LoVo (cell line): ENCODE measurements around the gene LRRC8D.

Experiments
- DNase-seq: peaks from one replicate; pipeline ENCODE4 v3.0.0-alpha.2; 2016; ENCODE audit warnings: low spot score

The LRRC8D gene

GRCh38 chr1:89896105-89896942 lies 75.5 kb downstream of the LRRC8D start:
- no peak for DNase-seq

DNA sequence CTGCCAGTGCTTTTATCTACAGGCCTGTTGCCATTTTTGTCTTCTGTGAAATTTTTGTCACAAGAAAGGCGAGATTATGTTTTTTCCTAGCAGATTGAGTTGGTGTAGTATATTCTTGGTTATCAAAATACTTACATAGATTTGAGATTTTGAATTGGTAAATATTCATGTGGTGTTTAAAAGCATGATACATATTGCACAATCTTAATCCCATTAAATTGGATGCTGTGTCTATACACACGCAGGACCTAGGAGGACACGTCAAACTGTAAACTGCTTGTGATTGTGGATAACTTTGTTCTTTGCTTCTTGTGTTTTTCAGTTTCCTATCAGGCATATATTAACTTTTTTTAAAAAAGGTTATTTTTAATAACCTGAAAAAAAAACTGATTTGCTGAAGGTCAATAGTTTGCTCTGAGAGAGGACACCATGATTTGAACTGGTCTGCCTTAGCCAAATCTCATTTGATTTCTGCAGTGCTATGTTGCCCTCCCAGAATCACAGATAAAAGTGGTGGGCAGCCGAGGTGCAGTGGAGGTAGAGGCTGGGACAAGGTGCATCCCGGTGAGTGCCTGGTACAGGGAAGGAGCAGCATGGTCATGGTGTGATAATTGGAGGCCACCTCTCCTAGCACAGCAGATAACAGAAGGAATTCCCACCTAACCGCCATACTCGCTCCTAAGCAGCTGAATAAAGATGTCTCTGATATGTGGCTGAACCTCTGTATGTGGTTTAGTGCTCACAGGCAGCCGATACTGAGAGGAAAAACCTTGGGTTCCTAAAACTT lies 76.7 kb downstream of the LRRC8D start:
- DNase-seq, result no peak

DNA sequence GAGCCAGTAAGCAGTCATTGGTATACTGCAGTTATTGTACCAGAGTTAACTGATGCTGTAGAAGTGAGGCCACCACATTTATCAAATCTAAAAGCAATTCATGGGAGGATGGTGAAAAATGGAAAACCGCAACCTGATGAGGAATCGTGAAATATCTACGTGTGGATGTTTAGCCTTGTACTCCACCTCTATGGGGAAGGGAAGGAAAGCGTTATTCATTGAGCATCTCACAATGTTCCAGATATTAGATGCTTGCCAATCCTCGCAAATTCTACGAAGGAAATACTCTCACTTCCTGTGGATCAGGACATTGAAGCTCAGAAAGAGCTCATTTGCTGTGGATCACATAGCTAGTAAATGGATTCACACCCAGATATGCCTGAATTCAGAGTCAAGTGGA lies 77.3 kb downstream of the LRRC8D start:
- no peak for DNase-seq

- DNase-seq, result no peak
Measured at GRCh38 chr1:89898695-89899470, 78.1 kb downstream of the LRRC8D start.

DNA sequence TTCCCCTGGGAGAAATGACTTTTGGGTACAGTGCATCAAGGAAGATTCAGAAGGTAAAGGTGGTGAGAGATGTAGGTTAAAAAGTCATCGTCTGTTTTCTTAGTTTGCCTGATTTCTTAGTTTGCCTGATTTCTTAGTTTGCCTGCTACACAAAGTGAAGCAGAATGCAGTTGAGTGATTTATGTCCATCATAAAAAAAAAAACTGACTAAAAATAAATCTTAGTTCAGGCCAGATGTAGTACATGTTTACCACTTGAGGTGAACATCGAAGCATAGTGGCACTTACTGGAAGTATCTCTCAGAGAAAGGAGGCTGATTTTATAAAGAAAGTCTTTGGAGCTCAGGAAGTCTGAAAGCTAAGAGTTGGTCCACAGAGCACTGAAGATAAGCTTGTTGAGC lies 79.5 kb downstream of the LRRC8D start:
- no peak for DNase-seq

DNA sequence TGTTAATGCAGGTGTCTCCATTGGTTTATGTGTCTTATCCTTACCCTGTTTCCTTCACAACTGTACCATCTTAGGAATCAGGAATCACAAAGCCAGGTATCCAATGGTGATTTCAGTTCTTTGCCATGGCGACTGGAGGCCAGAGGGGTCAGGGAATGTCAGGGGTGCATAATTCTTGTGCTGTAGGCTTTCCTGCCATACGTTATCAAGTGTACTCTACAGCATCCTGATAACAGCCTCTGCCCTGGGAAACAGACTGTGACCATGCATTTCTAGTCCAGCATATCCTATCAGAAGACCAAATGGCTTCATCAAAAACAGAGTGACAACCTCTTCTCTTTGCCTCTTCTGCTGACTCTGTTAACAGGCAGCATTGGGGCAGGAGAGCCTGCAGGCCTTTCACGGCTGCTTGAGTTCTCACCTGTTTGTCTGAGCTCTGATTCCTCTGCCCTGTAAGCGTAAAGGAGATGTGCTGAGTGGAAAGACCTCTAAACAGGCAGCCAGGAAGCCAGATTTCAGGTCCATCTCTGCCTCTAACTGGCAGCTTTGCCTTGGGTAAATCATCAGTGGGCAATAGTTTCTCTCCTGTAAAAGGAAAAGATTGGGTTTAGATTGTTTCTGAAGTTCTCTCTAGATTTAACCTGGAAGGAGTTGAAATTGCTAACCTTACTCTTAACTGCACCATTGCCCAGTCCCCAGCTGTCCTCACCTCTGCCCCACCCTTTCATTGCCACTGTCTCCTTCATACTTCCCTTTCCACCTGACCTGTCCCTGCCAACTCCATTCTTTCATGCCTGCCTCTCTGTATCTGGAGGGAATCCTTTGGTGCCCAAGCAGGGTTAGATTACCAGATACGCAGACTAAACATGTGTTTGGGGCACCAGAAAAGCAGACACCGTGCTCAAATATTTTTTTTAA lies 80.2 kb downstream of the LRRC8D start:
- DNase-seq, result no peak

GRCh38 chr1:89901957-89902669 lies 81.3 kb downstream of the LRRC8D start:
- DNase-seq, result no peak

DNA sequence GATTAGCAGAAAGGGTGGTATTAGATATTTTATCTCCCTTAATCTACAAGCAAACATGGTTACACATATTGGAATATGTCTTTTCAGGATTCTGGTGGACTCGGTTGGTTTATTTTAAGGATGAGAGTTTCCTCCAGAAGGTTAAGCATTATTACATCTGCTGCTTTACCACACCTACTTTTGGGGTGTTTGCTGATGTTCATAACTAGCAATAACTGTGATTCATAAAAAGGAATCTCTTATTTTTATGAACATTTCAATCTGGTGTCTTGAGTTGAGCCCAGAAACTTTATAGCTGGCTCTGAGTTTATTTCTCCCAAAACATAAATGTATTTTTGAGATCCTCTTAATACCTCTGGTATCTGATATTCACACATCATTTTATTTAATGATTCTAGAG lies 82.7 kb downstream of the LRRC8D start:
- DNase-seq, result no peak

GRCh38 chr1:89904219-89904980 lies 83.6 kb downstream of the LRRC8D start:
- DNase-seq, result no peak

GRCh38 chr1:89905395-89906058 lies 84.7 kb downstream of the LRRC8D start:
- DNase-seq, result no peak

GRCh38 chr1:89906088-89906487 lies 85.3 kb downstream of the LRRC8D start:
- no peak for DNase-seq

DNA sequence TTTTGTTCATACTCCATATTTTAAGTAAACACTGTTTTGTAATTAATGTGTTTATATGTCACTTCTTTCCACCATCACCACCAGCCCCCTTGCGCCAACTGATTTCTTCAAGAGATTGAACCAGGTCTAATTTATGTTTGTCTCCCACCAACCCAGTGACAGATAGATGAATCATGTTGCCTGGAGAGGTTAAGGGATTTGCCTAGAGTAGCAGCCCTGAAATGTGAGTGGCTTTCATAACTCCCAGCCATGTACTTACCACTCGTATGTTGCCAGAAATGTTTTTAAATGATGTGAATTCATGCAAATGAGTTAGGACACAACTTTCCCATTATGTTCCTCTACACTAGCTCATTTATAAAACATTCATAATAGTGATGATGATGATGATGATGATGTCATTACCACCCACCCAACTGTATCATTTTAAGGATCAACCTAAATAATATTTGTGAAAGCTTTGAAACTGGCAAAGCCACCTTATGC lies 86.9 kb downstream of the LRRC8D start:
- DNase-seq, result no peak

- no peak for DNase-seq
Measured at GRCh38 chr1:89908273-89908671, 87.4 kb downstream of the LRRC8D start.

GRCh38 chr1:89908672-89909436 lies 88.0 kb downstream of the LRRC8D start:
- DNase-seq, result no peak

GRCh38 chr1:89910268-89910667 lies 89.4 kb downstream of the LRRC8D start:
- DNase-seq, result no peak

DNA sequence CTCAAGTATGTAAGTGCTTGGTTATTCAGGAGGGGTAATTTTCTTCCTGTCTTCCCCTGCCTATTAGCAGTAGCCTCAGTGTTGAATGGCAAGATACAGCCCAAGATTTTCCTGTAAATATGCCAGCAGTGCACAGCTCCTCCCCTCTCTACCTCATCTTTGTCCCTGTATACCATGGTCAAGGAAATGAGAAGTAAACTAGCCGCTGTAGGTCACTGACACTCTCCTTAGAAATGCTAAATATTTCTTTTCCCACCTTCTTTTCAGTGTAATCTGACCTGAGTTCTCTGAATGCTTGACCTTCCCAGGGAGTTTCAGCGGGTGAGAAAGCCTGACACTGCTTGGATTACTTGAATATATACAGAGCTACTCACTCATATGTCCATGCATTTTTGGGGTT lies 89.9 kb downstream of the LRRC8D start:
- DNase-seq, result peak; percentile 8

DNA sequence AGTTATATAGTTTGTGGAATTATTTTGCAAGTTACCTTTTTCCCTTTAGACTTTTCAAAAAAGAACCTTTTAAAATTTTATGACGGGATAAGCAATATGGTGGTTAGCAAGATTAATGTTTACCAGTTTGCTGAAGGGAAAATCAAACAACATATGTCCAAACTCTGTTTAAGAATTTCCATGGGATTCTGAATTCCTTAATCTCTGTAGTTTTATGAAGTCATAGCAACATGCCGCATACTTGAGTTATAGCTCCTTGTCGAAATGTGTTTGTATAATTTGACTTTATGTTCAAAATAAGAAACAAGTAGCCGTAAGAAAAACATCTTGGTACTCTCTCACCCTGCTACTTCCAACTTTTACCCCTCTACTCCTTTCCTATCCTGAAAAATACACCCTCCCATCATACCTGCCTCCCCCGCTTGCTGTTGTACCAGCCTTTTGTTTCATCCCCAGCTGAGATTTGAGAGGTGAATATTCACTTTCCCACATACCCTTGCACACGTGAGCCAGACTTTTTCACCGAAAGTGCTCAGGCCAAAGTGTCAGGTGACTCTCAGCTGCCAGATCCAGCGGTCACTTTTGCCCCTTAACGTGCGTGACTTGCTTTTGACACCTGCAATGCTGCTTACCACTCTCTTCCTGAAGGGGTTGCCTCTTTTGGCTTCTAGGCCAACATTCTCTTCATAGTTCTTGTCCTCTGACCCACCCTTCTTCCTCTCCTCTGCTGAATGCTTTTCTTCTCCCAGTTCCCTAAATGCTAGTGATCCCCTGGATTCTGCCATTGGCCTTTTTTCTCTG lies 90.6 kb downstream of the LRRC8D start:
- no peak for DNase-seq

DNA sequence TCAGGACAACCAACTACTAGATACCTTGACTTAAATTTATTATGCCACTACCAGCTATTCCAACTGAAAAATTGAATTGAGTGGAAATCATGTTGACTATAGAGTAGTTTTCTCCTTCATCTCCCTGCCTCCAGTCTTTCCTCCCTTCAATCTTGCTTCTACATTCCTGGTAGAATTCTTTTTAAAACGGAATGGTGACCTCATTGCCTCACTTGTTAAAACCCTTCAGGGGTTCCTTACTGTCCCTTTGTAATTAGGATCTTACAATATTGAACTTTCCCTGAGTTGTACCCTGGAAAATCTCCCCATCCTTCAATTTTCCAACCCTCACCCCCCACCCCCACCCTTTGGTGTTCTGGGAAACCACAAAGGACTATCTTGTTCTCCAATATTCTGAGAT lies 91.2 kb downstream of the LRRC8D start:
- DNase-seq, result no peak
